ENCODE results near the gene GPSM1.

GPSM1 gene

DNA sequence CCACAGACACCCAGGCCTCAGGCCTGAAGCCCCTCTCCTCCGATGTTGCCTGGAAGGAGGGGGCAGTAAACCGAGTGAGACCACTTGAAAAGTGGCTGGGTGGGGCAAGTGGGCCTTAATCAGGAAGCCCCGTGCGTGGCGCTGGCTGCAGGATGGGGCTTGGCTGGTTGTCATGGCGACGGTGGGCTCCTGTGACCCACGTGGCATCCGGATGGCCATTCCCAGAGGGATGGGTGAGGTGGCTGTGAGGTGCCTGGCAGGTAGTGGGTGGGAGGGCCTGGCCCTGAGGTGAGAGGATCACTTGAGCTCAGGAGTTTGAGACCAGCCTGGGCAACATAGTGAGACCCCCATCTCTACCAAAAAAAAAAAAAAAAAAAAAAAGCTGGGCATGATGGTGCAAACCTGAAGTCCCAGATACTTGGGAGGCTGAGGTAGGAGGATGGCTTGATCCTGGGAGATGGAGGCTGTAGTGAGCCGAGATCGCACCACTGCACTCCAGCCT lies 5.2 kb downstream of the GPSM1 start:
- no peak for DNase-seq (ENCODE audit: low read depth)

DNA sequence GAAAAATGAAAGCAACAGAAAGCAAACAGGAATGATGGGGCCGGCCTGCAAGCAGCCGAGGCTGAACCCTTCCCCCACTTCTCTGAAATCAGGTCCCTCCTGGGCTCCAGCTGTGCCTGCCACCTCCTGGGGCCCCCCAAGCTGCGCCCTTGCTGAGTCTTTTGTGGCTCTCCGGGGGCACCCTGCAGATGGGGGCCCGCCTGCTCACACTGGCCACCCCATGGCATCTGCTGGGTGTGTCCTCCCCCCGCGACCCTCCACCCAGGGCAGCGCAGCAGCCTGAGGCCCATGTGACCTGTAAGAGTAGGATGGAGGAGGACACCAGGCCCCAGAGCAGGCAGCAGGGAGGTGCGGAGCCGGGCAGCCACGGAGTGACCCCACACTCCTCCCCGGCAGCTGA lies 5.7 kb downstream of the GPSM1 start:
- no peak for DNase-seq (ENCODE audit: low read depth)

DNA sequence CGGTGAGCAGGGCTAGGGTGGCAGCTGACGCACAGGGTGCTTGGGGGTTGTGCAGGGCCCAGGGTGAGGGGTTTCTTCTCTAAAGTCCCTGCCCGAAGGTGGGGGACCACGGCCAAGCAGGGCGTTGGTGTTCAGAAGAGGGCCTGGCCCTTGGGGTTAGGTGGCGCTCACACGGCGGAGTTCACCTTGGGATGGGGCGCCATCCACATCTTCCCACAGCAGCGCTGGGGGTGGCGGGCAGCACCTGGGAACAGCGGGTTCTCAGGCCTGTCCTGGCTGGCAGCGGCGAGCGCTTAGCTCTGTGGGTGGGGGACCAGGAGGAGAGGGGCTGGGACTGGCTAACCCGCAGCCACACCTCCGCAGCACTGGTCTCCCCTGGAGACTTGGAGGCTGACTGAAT lies 6.1 kb downstream of the GPSM1 start:
- no peak for DNase-seq (ENCODE audit: low read depth)

DNA sequence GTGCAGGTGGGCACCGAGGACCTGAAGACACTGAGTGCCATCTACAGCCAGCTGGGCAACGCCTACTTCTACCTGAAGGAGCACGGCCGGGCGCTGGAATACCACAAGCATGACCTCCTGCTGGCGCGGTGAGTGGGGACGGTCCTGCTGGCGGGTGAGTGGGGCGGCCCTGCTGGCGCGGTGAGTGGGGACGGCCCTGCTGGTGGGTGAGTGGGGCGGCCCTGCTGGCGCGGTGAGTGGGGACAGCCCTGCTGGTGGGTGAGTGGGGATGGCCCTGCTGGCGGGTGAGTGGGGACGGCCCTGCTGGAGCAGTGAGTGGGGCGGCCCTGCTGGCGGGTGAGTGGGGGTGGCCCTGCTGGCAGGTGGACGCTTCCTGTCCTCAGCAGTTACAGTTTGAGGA lies 7.2 kb downstream of the GPSM1 start:
- DNase-seq (ENCODE audit: low read depth): no peak

DNA sequence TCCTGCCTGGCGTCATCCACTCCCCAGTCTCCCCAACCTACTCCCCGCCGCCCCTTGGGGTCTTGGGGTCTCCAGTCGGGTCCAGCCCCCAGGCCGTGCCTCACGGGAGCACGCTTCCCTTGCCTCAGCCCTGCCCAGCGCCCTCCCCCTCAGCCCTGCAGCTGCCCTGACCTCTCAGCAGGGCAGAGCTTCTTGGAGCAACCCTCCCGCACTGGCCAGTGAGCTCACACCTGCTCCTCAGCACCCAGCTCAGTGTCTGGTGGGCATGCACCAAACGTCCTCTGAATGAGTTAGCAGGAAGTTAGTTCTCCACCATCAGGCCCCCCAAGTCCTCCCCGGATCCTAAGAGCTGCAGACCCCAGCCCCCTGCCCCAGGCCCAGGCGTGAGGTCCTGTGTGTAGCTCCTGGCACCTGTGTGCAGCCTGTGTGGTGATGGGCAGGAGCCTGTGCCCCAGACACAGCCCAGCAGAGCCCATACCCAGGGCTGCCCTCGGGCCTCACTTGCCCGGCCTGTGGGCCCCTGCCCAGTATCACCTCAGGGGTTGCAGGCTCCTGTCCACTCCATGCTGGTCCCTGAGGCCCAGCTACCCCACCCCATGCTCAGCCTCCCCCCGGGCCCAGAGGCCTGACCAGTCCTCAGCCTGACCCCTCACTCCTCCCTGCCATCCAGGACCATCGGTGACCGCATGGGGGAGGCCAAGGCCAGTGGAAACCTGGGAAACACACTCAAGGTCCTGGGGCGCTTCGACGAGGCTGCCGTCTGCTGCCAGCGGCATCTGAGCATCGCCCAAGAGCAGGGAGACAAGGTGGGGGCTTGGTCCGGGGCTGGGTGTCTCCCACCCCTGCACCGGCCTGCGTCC lies 8.2 kb downstream of the GPSM1 start:
- no peak for DNase-seq (ENCODE audit: low read depth)

DNA sequence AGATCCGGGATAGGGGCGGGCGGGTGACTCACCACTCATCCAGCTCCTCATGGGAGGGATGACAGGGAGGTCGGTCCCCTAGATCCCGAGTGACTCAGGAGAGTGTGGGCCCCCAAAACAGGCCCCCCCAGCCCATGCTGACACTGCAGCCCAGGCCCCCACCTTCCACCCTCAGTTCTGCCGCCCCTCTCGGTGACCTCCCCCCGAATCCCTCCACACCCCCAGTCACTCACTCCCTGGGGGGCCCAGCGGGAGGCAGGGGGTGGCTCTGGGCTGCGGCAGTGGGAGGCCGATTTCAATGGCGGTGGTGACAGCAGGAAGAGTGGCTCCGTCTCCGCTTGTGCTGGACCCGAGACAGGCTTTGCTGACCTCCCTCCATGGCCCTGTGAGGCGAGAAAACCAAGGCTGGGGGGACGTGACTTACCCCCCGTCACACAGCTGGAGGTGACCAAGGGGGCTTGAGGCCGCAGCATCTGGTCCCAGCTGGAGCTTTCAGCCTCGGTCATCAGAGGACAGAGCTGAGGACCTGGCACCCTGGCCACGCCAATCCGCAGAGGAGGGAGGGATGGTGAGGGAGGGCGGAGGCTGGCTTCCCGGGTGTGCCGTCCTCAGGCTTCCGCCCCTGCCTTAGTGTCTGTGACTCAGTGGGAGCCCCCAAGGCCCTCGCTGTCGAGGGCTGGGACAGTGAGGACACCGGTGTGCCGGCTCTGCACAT lies 9.0 kb downstream of the GPSM1 start:
- DNase-seq (ENCODE audit: low read depth): no peak

DNA sequence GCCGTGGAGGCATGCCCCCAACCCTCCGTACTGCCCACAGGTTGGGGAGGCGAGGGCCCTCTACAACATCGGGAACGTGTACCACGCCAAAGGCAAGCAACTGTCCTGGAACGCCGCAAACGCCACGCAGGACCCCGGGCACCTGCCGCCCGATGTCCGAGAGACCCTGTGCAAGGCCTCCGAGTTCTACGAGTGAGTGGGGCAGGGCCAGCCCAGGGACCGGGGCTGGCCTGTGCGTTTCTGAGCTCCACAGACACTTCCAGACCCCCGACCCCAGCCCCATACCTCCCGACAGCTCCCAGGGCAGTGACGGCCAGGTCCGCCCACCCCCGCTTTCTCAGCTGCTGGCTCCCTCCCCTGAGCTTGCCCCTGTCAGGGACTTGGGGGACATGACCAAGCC lies 9.5 kb downstream of the GPSM1 start:
- DNase-seq (ENCODE audit: low read depth): no peak

DNA sequence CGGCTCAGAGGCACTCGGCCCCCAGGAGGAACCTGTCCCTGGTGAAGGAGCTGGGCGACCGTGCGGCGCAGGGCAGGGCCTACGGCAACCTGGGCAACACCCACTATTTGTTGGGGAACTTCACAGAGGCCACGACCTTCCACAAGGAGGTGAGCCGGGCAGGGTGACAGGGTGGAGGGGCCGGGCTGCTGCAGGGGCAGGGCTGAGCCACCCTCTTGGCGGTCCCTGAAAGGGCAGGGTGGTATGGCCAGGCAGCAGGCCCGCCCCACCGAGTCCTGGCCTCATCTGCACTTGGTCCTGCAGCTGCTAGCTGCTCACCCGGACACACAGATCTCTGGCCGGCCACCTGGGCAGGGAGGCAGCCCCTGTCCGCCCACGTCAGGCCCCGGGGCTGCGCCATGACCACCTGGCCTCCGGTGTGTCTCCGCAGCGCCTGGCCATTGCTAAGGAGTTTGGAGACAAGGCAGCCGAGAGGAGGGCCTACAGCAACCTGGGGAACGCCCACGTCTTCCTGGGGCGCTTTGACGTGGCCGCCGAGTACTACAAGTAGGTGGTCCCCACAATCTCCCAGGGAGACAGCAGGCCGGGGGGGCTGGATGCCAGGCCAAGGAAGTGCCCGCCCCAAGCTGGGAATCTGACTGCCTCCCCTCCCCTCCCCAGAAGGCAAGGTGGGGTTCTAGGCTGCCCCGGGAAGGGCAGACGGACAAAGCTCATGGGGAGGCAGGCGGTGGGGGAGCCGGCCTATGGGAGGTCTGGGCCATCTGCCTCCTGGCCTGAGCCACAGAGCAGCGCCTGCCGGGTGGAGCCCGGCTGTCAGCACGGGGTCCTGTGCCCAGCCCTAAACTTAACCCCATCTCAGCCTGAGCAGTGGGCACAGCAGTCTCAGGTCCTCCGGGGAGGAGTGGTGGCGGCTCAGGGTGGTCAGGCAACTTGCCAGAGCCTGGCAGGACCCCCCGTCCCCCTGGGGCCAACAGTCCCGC lies 10.4 kb downstream of the GPSM1 start:
- DNase-seq (ENCODE audit: low read depth): no peak

DNA sequence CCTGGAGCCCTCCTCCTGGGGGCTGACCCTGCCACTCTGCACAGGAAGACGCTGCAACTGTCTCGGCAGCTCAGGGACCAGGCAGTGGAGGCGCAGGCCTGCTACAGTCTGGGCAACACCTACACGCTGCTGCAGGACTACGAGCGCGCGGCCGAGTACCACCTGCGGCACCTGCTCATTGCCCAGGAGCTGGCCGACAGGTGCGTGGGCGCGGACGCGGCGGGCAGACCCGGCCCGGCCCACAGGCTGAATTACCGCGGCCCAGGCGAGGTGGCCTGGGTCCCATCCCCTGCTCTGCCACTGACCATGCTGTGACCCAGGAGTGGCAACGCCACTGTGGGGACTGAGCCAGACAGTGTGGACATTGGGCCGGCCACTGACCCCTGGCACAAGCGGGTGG lies 11.2 kb downstream of the GPSM1 start:
- DNase-seq (ENCODE audit: low read depth): no peak

DNA sequence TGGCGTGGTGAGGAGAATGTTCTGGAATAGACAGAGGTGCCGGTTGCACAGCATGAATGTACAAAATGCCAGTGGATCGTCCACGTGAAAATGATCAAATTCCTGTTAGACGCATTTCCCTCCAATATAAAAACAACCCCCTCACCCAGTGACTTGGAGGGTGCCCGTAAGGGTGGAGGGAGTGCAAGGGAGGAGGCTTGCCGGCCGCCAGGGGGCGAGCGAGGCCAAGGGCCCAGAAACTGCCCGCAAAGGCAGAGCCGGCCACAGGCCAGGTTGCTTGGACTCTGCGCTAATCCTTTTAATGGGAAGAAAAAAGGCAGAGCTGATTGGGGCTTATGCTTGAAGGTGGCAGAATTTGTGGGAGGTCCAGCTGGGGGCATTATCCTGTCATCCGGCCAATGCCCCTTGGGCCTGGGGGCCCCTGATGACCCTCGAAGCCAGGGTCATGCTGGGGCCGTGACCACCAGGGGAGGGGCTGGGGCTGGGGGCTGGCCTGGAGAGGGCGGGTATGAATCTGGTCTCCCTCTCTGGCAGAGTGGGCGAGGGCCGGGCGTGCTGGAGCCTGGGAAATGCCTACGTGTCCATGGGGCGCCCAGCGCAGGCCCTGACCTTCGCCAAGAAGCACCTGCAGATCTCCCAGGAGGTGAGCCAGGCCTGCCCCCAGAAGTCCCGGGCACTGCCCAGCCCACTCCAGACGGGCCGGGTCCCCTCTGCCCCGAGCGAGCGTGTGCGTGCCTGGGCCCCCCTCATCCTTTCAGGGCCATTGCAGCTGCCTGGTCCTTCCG lies 12.0 kb downstream of the GPSM1 start:
- no peak for DNase-seq (ENCODE audit: low read depth)

DNA sequence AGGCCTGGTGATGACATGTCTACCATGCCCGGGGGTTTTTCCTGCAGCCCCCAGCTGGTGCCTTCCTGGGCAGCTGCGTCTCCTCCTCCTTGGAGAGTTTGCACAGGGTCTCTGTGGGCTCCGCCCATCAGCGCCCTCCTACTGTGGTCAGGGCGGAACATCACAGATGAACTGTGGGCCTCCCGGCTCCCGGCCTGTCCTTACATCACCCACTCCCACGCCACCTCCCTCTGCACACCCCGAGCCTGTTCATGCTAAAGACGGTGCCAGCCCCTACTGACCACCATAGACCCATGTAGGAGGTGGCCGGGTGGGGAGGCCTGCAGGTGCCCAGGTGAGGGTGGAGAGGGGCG lies 12.6 kb downstream of the GPSM1 start:
- DNase-seq (ENCODE audit: low read depth): no peak

DNA sequence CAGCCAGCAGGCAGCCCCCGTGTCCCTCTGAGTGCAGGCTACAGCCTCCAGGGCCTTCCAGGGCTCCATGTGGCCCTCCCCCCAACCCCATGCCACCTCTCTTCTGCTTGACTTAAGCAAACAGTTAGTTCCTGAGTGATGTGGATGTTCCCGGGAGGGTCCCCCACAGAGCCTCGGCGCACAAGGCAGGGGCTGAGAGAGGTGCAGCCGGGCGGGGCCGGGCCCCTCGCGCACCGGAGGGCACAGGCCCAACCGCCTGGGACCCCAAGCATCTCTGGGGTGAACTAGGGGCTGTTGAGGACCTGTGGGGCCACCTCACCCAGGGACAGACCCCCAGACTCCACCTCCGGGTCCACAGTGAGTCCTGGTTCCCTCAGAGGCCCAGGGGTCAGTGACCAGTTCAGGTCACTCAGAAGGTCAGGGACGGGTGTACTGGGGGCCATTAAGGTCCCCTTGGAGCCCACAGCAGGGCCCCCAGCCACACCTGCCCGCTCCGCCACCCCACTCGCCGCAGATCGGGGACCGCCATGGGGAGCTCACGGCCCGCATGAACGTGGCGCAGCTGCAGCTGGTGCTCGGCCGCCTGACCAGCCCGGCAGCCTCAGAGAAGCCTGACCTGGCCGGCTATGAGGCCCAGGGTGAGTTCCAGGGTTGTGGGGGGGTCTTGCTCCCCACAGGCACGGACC lies 13.2 kb downstream of the GPSM1 start:
- DNase-seq (ENCODE audit: low read depth): no peak

DNA sequence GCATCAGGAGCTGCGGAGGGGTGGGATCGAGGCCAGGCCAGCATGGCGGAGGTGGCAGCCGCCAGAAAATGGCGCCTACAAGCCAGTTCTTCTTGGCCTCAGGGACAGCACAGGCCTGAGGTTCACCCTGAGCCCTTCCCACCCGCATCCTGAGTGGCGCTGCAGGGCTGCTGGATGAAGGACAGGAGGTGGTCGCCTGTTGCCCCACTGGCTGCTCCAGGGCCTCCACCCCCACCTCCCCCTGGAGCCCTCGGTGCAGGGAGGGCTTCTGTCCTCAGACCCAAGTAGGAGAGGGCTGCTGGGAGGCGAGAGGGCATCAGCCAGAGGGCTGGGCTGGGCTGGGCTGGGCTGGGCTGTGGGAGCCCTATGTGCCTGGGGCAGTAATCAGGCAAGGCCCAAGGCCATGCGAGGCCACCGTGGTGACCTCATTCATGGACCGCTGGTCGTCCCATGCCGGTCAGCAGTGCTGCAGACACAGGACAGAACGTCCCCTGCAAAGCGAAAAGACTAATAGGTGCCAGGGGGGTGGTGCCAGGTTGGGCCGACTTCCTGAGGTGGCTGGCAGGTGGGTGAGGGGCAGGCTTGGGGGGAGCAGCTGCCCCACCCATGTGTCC lies 13.8 kb downstream of the GPSM1 start:
- DNase-seq (ENCODE audit: low read depth): no peak

DNA sequence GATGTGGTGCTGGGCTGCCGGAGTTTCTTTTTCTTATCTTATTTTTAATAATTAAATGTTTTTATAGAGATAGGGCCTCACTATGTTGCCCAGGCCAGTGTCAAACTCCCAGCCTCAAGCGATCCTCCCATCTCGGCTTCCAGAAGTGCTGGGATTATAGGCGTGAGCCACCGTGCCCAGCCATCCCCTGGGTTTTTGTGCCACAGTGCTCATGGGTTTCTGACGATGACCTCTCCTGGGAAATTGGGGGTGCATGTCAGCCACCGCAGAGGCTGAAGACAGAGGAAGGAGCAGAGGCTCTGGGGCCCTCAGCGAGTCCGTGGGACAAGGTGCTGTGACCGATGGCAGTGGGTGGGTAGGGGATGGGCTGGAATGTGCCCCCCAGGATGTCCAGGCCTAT lies 14.4 kb downstream of the GPSM1 start:
- DNase-seq (ENCODE audit: low read depth): no peak

DNA sequence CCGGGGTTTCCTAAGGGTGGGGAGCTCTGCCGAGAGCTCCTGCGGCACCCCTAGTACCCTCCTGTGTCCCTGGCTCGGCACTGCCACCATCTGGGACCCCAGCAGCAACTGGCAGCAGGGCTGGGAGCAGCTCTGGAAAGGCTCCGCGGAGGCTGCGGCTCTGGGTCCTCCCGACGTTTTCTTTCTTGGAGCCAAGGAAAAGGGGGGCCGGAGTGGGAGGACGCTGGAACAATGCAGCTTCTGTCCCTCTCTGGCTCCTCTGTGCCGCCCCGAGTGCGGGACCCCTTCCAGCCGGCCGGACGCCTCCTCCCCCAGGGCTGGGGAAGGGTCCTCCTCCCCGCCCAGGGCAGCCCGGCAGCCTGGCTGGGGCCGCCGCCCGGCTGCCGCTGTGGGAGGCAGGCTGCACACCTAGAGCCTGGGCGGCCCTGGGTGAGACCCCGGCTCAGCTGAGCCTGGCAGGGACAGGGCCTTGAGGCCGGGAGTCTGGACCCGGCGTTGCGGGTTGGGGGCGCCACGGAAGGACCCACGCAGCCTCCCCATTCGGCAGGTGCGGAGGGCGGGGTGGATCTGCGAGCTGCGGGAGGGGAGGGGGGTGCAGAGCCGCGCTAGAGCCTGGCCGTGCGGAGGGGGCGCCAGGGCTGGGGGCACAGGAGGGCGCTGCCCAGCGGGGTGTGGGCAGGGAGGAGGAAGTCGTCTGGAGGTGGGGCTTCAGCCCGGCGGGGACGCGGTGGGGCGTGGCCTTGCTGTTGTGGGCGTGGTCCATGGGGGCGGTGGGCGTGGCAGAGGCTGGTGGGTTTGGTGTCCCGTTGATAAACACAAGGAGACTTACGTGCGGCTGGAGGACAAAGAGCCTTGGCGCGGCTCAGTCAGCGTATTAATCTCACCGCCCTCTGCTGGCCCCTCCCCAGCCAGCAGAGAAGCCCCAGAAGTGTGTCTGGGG lies 15.1 kb downstream of the GPSM1 start:
- no peak for DNase-seq (ENCODE audit: low read depth)

DNA sequence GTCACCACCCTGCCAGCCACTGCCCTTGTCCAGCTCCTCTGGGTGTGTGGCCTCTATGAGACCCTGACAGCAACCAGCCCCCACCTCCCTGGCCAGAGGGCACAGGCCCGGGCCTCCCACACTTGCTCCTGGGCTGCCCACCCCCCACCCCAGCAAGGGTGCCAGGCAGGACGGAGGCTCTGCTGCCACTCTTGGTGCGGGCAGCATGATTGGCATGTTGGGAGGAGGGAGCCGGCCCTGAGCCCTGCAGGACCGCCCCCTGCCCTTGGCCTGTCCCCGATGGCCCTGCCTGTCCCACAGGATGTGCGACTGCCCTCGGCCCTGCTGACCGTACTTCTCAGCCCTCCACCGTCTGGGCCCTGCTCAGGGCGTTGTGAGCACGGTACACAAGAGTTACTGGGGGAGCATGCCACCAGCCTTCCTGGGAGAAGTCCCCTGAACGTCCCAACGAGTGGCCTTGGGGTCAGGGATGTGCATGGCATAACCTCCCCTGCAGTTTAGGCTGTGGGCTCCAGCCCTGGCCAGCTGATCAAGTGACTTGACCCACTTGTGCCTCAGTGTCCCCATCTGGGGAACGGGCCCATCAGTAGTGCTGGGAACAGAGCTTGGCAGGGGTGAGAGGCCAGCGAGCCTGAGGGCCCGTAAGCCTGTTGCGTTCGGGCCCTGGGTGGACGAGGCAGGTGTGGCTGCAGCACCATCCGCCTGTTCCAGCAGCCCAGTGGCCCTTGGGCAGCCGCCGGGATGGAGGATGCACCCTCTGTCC lies 16.0 kb downstream of the GPSM1 start:
- no peak for DNase-seq (ENCODE audit: low read depth)

DNA sequence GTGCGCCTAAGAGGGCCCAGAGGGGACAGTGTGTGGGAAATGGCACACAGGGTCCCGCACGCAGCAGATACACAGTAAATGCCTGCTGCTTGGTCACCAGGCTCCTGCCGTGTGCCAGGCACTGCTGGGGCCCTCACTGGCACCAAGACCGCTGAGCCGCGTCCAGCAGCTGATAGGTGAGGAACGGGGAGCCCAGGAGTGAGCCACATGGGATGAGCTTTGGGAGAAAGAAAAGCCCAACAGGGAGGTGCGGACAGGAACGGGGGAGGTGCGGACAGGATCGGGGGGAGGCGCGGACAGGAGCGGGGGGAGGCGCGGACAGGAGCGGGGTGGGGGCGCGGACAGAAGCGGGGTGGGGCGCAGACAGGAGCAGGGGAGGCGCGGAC lies 16.5 kb downstream of the GPSM1 start:
- DNase-seq (ENCODE audit: low read depth): no peak

DNA sequence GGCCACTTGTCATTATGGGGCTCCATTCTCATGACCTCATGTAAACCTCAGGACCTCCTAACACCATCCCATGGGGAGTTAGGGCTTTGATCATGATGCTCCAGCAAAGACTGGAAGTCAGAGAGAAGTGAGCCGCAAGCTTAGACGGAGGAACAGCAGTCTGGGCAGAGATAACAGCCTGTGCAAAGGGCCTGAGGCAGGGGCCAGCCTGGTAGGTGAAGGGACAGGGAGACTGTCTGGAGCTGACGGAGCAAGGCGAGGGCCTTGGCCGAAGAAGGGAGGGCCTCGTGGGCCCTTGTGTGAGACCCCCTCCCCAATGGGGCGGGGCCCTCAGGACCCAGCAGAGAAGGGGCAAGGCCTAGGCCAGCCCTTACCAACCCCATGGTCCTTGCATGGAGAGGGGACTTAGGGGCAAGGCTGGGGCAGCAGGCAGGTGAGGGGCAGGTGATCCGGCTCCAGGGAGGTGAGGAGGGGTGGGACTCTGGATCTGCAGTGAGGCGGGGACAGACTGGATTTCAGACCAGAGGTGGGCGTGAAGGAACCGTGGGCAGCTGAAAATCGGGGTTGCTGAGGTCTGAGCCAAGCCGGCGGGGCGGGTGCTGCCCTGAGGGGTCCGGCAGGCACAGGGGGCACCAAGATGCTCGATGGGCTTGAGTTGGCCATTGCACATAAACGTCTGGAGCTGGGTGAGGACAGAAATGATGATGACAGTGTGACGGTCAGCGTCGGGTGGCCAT lies 17.4 kb downstream of the GPSM1 start:
- no peak for DNase-seq (ENCODE audit: low read depth)

All from GM04504 (cell line).